A673 (cell line): ENCODE data around the gene RNF123. TPM values are rescaled to one million over a fixed set of nuclear protein-coding genes. Genes with fewer than 3 reads are reported as not detected.

Source experiments
- BruUV-seq: library from RNA; stranded (reverse); fragments of 400-500 nt; replicated peaks from 2 replicates; lab custom pipeline; 2021; lab: Mats Ljungman, UMichigan
- CTCF ChIA-PET: fragments of 300-600 bp; sonication (Branson Sonifier 250); formaldehyde crosslinking; loops from one replicate; lab custom pipeline; 2022; ENCODE audit warnings: antibody characterized with exemption; lab: Charles Lee
- POLR2A ChIA-PET: fragments of 300-600 bp; sonication (Branson Sonifier 250); formaldehyde crosslinking; loops from one replicate; lab custom pipeline; 2022; ENCODE audit warnings: antibody characterized with exemption; ENCODE audit not compliant: low non-redundant PET; lab: Charles Lee
- DNase-seq: peaks from one replicate; pipeline ENCODE4 v3.0.0-alpha.2; 2015; ENCODE audit warnings: low spot score
- H3K27ac ChIP-seq: fragments of 200-600 bp; sonication (generic); 2 replicates; pipeline ENCODE4 v1.5.1; 2016; ENCODE audit warnings: mixed run types, low read depth, mild to moderate bottlenecking, mixed read lengths, antibody characterized with exemption, low read length; ENCODE audit not compliant: poor library complexity, severe bottlenecking
- H3K27me3 ChIP-seq: fragments of 200-600 bp; sonication (generic); replicated peaks from 2 replicates; pipeline ENCODE4 v1.6.1; 2017; ENCODE audit warnings: mixed run types, low read depth, mild to moderate bottlenecking, mixed read lengths, antibody characterized with exemption, low read length; ENCODE audit not compliant: insufficient read depth, poor library complexity
- H3K36me3 ChIP-seq: fragments of 200-600 bp; sonication (generic); 2 replicates; pipeline ENCODE4 v1.6.1; 2016; ENCODE audit warnings: mixed run types, mild to moderate bottlenecking, mixed read lengths, antibody characterized with exemption, low read length; ENCODE audit not compliant: insufficient read depth, poor library complexity, severe bottlenecking
- H3K4me1 ChIP-seq: fragments of 200-600 bp; sonication (generic); 2 replicates; pipeline ENCODE4 v1.6.1; 2017; ENCODE audit warnings: mixed run types, mild to moderate bottlenecking, mixed read lengths, antibody characterized with exemption, low read length; ENCODE audit not compliant: insufficient read depth, poor library complexity, severe bottlenecking
- H3K4me3 ChIP-seq: fragments of 200-600 bp; sonication (generic); 2 replicates; pipeline ENCODE4 v1.5.1; 2016; ENCODE audit warnings: low read depth, mixed run types, mild to moderate bottlenecking, mixed read lengths, low read length; ENCODE audit not compliant: poor library complexity, severe bottlenecking
- H3K9me3 ChIP-seq: fragments of 200-600 bp; sonication (generic); 2 replicates; pipeline ENCODE4 v1.6.1; 2016; ENCODE audit warnings: mixed run types, low read depth, mild to moderate bottlenecking, mixed read lengths, antibody characterized with exemption, low read length; ENCODE audit not compliant: poor library complexity, severe bottlenecking
- CTCF ChIP-seq: fragments of 300-800, 200-600 bp; sonication (generic); conservative IDR thresholded peaks from 2 replicates; pipeline ENCODE4 v1.5.1; 2017; ENCODE audit warnings: low read depth, mild to moderate bottlenecking, antibody characterized with exemption, low read length, moderate library complexity, mixed read lengths
- EZH2 ChIP-seq: fragments of 200-600 bp; sonication (generic); IDR thresholded peaks from 2 replicates; pipeline ENCODE4 v1.6.1; 2017; ENCODE audit warnings: borderline replicate concordance, low read depth, mild to moderate bottlenecking, mixed read lengths, antibody characterized with exemption, low read length; ENCODE audit not compliant: poor library complexity, severe bottlenecking
- intact Hi-C: fragments of 100-400 bp; cut with micrococcal nuclease; formaldehyde crosslinking; loops from one replicate; pipeline ENCODE4 v1.10.0; 2022; ENCODE audit not compliant: unreplicated experiment
- total RNA-seq: library from RNA; stranded (reverse); gene quantifications from 2 replicates; pipeline ENCODE4 v1.2.3, GENCODE V29; 2021

Gene RNF123
- total RNA-seq, 1 experiment from 2014 or later, result 31.5 TPM

DNA sequence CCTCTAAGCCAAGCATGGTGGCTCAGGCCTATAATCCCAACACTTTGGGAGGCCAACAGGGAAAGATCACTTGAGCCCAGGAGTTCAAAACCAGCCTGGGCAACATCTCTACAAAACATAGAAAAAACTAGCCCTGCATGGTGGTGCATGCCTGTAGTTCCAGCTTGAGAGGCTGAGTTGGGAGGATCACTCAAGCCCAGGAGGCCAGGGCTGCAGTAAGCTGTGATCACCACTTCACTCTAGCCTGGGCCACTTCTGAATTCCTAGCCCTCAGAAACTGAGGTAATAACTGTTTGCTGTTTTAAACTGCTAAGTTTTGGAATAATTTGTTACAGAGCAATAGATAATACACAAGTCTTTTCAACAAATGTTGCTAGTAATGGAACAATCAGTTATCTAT, 80.6 kb downstream of the RNF123 start:
- H3K27me3 ChIP-seq, result no peaks in the 10 kb centered on the region
- H3K4me3 ChIP-seq, result no peak overlapping the region
- no peak for DNase-seq
- ChIA-PET CTCF (no interaction called here), POLR2A (no interaction called here)
- no TSS peak for BruUV-seq
- no peaks in the 10 kb centered on the region for H3K36me3 ChIP-seq
- intact Hi-C loops, result no loop called here
- H3K9me3 ChIP-seq, result no peaks in the 10 kb centered on the region
- no peak overlapping the region for H3K27ac ChIP-seq
- no peak for TF ChIP-seq CTCF
- TF ChIP-seq EZH2, result no peak
- no peaks in the 10 kb centered on the region for H3K4me1 ChIP-seq

Other genes with a start within 250 kb of the RNF123 start
- gene DAG1, start 219.3 kb upstream of the RNF123 start, total RNA-seq, result 36.5 and 36.8 TPM in 2 replicates
- gene BSN, start 135.1 kb upstream of the RNF123 start, total RNA-seq, result 1.1 and 1.4 TPM in 2 replicates
- 64.9 and 67.4 TPM in 2 replicates for gene APEH, start 15.2 kb upstream of the RNF123 start, total RNA-seq
- 3.7 and 4.5 TPM in 2 replicates for gene MST1, start 83 bp upstream of the RNF123 start, total RNA-seq
- gene AMIGO3, start 30.1 kb downstream of the RNF123 start, total RNA-seq, result 0.28 TPM in 1 of 2 replicates, not detected in the other
- gene GMPPB, start 34.4 kb downstream of the RNF123 start, total RNA-seq, result 15.2 and 16.6 TPM in 2 replicates
- 25.8 and 29.0 TPM in 2 replicates for gene IP6K1, start 97.0 kb downstream of the RNF123 start, total RNA-seq
- gene CDHR4, start 110.3 kb downstream of the RNF123 start, total RNA-seq, result 0.48 TPM in 1 of 2 replicates, not detected in the other
- gene INKA1, start 113.7 kb downstream of the RNF123 start, total RNA-seq, result 7.1 and 13.8 TPM in 2 replicates
- gene UBA7, start 124.4 kb downstream of the RNF123 start, total RNA-seq, result 2.2 and 3.8 TPM in 2 replicates
- gene TRAIP, start 167.0 kb downstream of the RNF123 start, total RNA-seq, result 17.8 and 18.8 TPM in 2 replicates
- gene CAMKV, start 180.3 kb downstream of the RNF123 start, total RNA-seq, result 5.4 and 6.5 TPM in 2 replicates
- gene MST1R, start 214.3 kb downstream of the RNF123 start, total RNA-seq, result not detected in 2 replicates
- 7.5 and 7.7 TPM in 2 replicates for gene MON1A, start 240.3 kb downstream of the RNF123 start, total RNA-seq